ENCODE measurements around the gene DPM3.
"Not testable (repeated sequence)": the region's sequence is repeated elsewhere in the genome, so short reads cannot be mapped to it uniquely, and the experiment has no call there.

The DPM3 gene

GRCh38 chr1:155139895-155140629, at the start of gene DPM3:
DPM3 (minus strand) TSS chr1:155140531; CDS start chr1:155140240, 291 bp downstream.
- H3K4me3 Mint-ChIP-seq = peak within 1 kb of the TSS; percentile 98
- H3K9me3 Mint-ChIP-seq (ENCODE audit: low read depth) = no peaks in the 10 kb centered on the region
- peaks cover 4% of the 10 kb centered on the region for H3K36me3 Mint-ChIP-seq
- H3K4me1 Mint-ChIP-seq (ENCODE audit: low read depth) = peaks cover 36% of the 10 kb centered on the region
- H3K27me3 Mint-ChIP-seq = no peaks in the 10 kb centered on the region
- peak within 1 kb of the TSS; percentile 94 for H3K27ac Mint-ChIP-seq

DNA sequence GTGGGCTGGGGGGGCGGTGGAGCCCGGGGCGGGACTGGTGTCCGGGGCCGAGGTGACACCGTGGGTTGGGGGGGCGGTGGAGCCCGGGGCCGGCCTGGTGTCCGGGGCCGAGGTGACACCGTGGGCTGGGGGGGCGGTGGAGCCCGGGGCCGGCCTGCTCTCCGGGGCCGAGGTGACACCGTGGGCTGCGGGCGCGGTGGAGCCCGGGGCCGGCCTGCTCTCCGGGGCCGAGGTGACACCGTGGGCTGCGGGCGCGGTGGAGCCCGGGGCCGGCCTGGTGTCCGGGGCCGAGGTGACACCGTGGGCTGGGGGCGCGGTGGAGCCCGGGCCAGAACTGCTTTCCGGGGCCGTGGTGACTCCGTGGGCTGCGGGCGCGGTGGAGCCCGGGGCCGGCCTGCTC, 49.6 kb upstream of the DPM3 start:
- H3K27me3 Mint-ChIP-seq; H3K9me3 Mint-ChIP-seq (ENCODE audit: low read depth); H3K4me3 Mint-ChIP-seq; H3K27ac Mint-ChIP-seq; H3K36me3 Mint-ChIP-seq: not testable (repeated sequence)
- peaks cover 25% of the 10 kb centered on the region for H3K4me1 Mint-ChIP-seq (ENCODE audit: low read depth)

DNA sequence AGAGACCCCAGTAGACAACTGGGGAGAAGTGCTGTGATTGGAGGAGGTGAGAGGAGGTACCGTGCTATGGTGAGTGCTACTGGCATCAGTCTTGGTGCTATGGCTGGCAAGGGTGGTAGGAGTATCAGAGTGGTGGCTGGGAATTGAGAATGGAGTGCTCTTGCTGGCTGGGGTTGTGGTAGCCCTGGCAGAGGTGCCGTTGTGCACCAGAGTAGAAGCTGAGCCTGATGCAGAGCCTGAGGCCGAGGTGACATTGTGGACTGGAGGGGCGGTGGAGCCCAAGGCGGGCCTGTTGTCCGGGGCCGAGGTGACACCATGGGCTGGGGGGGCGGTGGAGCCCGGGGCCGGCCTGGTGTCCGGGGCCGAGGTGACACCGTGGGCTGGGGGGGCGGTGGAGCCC, 47.9 kb upstream of the DPM3 start:
- Mint-ChIP-seq H3K4me3 (peak overlapping the region; percentile 30), H3K4me1 (ENCODE audit: low read depth) (peaks cover 13% of the 10 kb centered on the region), H3K27me3 (no peaks in the 10 kb centered on the region), H3K27ac (peak overlapping the region; percentile 80), H3K9me3 (ENCODE audit: low read depth) (no peaks in the 10 kb centered on the region), H3K36me3 (peaks cover 2% of the 10 kb centered on the region)

DNA sequence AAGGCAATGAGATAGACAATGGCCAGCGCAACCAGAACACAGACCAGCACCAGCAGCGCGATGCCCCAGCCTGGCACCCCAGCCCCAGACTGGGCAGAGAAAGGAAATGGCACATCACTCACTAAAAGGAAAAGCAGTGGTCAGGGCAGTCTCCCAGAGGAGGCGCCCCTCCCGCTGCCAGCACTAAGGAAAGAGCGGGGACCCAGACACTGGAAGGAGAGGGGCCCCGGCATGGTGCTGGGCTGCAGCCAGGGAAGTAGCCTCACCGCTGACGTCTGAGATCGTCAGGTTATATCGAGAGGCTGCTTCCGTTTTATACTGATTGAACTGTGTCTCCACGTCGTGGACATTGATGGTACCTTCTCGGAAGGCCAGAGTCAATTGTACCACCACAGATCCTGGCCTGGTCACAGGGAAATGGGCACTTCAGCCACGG, 47.1 kb upstream of the DPM3 start:
- Mint-ChIP-seq H3K27ac (no peak overlapping the region), H3K4me3 (no peak overlapping the region), H3K4me1 (ENCODE audit: low read depth) (peaks cover 7% of the 10 kb centered on the region), H3K27me3 (no peaks in the 10 kb centered on the region), H3K9me3 (ENCODE audit: low read depth) (no peaks in the 10 kb centered on the region), H3K36me3 (peaks cover 2% of the 10 kb centered on the region)

- H3K27me3 Mint-ChIP-seq = no peaks in the 10 kb centered on the region
- H3K9me3 Mint-ChIP-seq (ENCODE audit: low read depth) = no peaks in the 10 kb centered on the region
- no peak overlapping the region for H3K4me3 Mint-ChIP-seq
- H3K4me1 Mint-ChIP-seq (ENCODE audit: low read depth) = peaks cover 3% of the 10 kb centered on the region
- no peak overlapping the region for H3K27ac Mint-ChIP-seq
- peaks cover 2% of the 10 kb centered on the region for H3K36me3 Mint-ChIP-seq
Observed at GRCh38 chr1:155186794-155187455, 46.6 kb upstream of the DPM3 start.

GRCh38 chr1:155186067-155186793, 45.9 kb upstream of the DPM3 start:
- H3K27ac Mint-ChIP-seq = no peak overlapping the region
- H3K27me3 Mint-ChIP-seq = no peaks in the 10 kb centered on the region
- H3K4me3 Mint-ChIP-seq = no peak overlapping the region
- no peaks in the 10 kb centered on the region for H3K9me3 Mint-ChIP-seq (ENCODE audit: low read depth)
- H3K36me3 Mint-ChIP-seq = peaks cover 2% of the 10 kb centered on the region
- H3K4me1 Mint-ChIP-seq (ENCODE audit: low read depth) = peaks cover 3% of the 10 kb centered on the region

DNA sequence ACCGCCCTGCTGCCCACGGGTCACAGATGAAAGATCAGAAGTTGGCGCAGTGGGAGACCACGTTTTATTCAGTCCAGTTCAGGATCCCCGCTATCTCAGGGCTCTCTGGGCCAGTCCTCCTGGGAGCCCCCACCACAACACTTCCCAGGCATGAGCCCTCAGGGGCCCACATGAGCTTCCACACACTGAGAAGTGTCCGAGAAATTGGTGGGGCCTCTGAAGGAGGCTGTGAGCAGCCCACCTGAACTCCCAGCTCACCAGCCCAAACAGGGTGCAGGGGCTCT, 45.4 kb upstream of the DPM3 start:
- H3K27me3 Mint-ChIP-seq = no peaks in the 10 kb centered on the region
- no peaks in the 10 kb centered on the region for H3K9me3 Mint-ChIP-seq (ENCODE audit: low read depth)
- no peak overlapping the region for H3K27ac Mint-ChIP-seq
- H3K4me1 Mint-ChIP-seq (ENCODE audit: low read depth) = peaks cover 3% of the 10 kb centered on the region
- H3K4me3 Mint-ChIP-seq = no peak overlapping the region
- peaks cover 2% of the 10 kb centered on the region for H3K36me3 Mint-ChIP-seq

GRCh38 chr1:155184835-155185782, 44.8 kb upstream of the DPM3 start:
- H3K27me3 Mint-ChIP-seq = no peaks in the 10 kb centered on the region
- no peaks in the 10 kb centered on the region for H3K9me3 Mint-ChIP-seq (ENCODE audit: low read depth)
- H3K4me1 Mint-ChIP-seq (ENCODE audit: low read depth) = peaks cover 3% of the 10 kb centered on the region
- no peak overlapping the region for H3K4me3 Mint-ChIP-seq
- H3K36me3 Mint-ChIP-seq = peaks cover 2% of the 10 kb centered on the region
- no peak overlapping the region for H3K27ac Mint-ChIP-seq

DNA sequence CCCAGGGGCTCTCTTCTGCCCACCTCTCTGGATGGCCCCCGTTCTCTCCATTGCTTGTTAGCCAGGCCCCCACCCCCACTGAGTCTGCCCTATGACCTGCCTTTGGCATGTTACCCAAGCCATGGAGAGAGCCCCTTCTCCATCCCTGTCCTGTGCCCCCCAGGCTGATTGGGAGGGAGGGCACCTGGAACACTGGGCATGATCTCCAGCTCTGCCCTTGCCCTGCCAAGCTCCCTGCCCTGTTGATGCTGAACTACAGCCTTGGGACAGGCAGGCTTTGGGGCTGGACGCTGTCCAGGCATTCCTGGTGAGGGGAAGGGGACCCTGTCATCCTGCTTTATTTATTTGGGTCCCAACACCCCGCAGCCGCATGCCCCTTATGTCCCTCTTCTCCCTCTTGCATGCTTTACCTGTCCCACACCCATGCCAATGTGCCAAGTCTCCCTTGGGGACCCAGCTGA, 44.0 kb upstream of the DPM3 start:
- H3K27me3 Mint-ChIP-seq = no peaks in the 10 kb centered on the region
- peaks cover 2% of the 10 kb centered on the region for H3K36me3 Mint-ChIP-seq
- no peaks in the 10 kb centered on the region for H3K9me3 Mint-ChIP-seq (ENCODE audit: low read depth)
- H3K4me3 Mint-ChIP-seq = no peak overlapping the region
- H3K4me1 Mint-ChIP-seq (ENCODE audit: low read depth) = peaks cover 3% of the 10 kb centered on the region
- H3K27ac Mint-ChIP-seq = no peak overlapping the region

DNA sequence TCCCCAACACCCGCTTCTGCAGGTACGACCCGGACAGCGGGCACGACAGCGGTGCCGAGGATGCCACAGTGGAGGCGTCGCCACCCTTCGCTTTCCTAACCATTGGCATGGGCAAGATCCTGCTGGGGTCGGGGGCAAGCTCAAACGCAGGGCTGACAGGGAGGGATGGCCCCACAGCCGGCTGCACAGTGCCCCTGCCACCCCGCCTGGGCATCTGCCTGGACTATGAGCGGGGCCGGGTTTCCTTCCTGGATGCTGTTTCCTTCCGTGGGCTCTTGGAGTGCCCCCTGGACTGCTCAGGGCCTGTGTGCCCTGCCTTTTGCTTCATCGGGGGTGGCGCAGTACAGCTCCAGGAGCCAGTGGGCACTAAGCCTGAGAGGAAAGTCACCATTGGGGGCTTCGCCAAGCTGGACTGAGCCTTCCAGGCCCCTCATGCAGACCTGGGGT, 43.5 kb upstream of the DPM3 start:
- Mint-ChIP-seq H3K27me3 (no peaks in the 10 kb centered on the region), H3K36me3 (peaks cover 2% of the 10 kb centered on the region), H3K4me3 (no peak overlapping the region), H3K4me1 (ENCODE audit: low read depth) (peaks cover 3% of the 10 kb centered on the region), H3K9me3 (ENCODE audit: low read depth) (no peaks in the 10 kb centered on the region), H3K27ac (no peak overlapping the region)

DNA sequence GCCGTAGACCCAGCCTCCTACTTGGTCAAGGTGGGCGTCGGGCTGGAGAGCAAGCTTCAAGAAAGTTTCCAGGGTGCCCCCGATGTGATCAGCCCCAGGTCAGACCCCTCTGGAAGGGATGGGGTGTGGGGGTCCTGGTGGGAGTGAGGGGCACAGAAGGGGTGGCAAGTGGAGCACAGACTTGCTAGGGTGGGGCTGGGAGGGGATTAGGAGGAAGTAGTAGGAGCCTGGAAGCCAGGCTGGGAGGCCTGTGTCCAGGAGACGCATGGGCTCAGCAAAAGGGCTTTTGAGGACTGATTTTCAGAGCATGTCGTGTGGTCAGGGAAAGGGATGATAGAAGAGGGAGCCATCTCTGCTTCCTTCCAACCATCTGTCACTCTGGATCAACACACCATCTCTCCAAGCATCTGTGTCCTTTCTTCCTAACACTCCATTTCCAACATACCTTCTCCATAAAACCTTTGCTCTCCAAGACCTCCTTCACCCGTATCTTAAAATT, 41.8 kb upstream of the DPM3 start:
- Mint-ChIP-seq H3K4me3 (no peak overlapping the region), H3K27ac (no peak overlapping the region), H3K27me3 (no peaks in the 10 kb centered on the region), H3K4me1 (ENCODE audit: low read depth) (no peaks in the 10 kb centered on the region), H3K9me3 (ENCODE audit: low read depth) (no peaks in the 10 kb centered on the region), H3K36me3 (peaks cover 4% of the 10 kb centered on the region)

- Mint-ChIP-seq H3K36me3 (peaks cover 4% of the 10 kb centered on the region), H3K9me3 (ENCODE audit: low read depth) (no peaks in the 10 kb centered on the region), H3K27ac (no peak overlapping the region), H3K27me3 (no peaks in the 10 kb centered on the region), H3K4me1 (ENCODE audit: low read depth) (peaks cover 5% of the 10 kb centered on the region), H3K4me3 (no peak overlapping the region)
Observed at GRCh38 chr1:155181371-155182051, 41.2 kb upstream of the DPM3 start.

DNA sequence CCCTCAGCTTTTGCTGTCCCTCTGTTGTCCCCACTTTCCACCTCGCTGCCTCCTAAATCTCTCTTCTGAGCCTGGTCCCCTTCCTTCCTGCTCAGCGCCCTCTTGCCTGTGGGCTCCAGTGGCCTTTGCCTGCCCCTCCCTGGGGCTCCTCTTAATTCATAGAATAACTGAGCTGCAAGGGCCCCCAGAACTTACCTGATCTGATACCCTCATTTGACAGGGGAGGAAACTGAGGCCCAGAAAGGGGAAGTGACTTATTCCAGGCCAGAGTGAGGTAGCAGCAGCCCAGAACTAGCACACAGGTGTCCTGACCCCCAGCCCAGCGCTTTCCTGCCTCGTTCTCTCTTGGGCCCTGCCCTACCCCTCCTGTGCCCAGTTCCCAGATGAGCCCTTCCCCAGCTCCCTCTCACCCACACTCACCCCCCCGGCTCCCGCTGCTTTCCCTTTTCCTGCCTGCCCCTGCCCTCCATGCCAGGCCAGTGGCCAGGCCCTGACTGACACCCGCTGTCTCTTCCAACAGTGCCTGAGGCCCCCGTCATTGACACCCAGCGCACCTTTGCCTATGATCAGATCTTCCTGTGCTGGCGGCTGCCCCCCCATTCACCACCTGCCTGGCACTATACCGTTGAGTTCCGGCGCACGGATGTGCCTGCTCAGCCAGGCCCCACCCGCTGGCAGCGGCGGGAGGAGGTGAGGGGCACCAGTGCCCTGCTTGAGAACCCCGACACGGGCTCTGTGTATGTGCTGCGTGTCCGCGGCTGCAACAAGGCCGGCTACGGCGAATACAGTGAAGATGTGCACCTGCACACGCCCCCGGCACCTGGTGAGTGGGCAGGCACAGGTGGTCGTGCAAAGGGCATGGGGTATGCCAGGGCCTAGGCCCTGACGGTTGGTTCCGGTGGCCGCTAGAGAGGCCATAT, 39.0 kb upstream of the DPM3 start:
- peaks cover 18% of the 10 kb centered on the region for H3K4me1 Mint-ChIP-seq (ENCODE audit: low read depth)
- no peak overlapping the region for H3K4me3 Mint-ChIP-seq
- no peaks in the 10 kb centered on the region for H3K27me3 Mint-ChIP-seq
- no peaks in the 10 kb centered on the region for H3K9me3 Mint-ChIP-seq (ENCODE audit: low read depth)
- H3K36me3 Mint-ChIP-seq = peaks cover 4% of the 10 kb centered on the region
- H3K27ac Mint-ChIP-seq = no peak overlapping the region
